Measurements from ENCODE around the gene ZNF365.

DNA sequence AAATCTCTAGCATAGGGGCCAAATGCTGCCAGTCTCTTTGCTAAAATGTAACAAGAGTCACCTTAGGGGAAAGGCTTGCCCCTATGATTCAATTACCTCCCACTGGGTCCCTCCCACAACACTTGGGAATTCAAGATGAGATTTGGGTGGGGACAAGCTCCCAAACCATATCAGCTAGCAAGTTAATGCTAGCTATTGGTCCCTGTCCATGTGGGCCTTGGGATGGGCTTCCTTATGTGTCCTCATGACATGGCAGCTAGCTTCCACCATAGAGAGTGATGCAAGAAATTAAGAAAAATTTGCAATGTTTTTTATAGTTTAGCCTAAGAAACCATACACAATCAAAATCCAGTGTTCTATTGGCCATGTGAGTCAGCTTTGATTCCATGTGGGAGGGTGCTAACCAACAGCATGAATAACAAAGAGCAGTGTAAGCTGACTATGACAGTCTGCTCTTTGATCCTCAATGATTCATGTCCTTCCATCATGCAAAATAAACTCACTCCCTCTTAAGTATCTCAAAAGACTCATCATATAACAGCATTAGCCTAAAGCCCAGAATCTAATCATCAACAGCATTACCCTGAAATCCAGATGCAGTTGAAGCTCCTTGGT is 21.7 kb upstream of the ZNF365 start:
- TF ChIP-seq POLR2A (IDR thresholded peaks at IDR 0.05): no peak
- TF ChIP-seq, protein P1, sequence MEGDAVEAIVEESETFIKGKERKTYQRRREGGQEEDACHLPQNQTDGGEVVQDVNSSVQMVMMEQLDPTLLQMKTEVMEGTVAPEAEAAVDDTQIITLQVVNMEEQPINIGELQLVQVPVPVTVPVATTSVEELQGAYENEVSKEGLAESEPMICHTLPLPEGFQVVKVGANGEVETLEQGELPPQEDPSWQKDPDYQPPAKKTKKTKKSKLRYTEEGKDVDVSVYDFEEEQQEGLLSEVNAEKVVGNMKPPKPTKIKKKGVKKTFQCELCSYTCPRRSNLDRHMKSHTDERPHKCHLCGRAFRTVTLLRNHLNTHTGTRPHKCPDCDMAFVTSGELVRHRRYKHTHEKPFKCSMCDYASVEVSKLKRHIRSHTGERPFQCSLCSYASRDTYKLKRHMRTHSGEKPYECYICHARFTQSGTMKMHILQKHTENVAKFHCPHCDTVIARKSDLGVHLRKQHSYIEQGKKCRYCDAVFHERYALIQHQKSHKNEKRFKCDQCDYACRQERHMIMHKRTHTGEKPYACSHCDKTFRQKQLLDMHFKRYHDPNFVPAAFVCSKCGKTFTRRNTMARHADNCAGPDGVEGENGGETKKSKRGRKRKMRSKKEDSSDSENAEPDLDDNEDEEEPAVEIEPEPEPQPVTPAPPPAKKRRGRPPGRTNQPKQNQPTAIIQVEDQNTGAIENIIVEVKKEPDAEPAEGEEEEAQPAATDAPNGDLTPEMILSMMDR (IDR thresholded peaks at IDR 0.05): no peak

Data from uterus (tissue), 2 donors.